ENCODE data around the gene PTPRJ.

DNA sequence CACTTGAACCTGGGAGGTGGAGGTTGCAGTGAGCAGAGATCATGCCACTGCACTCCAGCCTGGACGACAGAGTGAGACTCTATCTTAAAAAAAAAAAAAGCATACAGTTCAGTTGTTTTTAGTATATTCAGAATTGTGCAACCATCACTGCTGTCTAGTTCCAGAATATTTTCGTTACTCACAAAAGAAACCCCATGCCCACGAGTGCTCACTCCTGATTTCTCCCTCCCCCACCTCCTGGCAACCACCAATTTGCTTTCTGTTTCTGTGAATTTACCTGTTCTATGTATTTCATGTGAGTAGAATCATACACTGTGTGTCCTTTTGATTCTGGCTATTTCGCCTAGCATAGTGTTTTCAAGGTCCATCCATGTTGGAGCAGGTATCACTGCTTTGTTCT is 24.8 kb downstream of the PTPRJ start:
- TF ChIP-seq, protein P1, sequence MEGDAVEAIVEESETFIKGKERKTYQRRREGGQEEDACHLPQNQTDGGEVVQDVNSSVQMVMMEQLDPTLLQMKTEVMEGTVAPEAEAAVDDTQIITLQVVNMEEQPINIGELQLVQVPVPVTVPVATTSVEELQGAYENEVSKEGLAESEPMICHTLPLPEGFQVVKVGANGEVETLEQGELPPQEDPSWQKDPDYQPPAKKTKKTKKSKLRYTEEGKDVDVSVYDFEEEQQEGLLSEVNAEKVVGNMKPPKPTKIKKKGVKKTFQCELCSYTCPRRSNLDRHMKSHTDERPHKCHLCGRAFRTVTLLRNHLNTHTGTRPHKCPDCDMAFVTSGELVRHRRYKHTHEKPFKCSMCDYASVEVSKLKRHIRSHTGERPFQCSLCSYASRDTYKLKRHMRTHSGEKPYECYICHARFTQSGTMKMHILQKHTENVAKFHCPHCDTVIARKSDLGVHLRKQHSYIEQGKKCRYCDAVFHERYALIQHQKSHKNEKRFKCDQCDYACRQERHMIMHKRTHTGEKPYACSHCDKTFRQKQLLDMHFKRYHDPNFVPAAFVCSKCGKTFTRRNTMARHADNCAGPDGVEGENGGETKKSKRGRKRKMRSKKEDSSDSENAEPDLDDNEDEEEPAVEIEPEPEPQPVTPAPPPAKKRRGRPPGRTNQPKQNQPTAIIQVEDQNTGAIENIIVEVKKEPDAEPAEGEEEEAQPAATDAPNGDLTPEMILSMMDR (conservative IDR thresholded peaks at IDR 0.05) = no peak
- no peak for TF ChIP-seq EZH2 (IDR thresholded peaks at IDR 0.05; ENCODE audit: low read depth)

Measured in PC-9 (cell line).